Camera-type eye (tissue), 1 donor: ENCODE measurements around the gene PCGF6. TPM values are rescaled to one million over a fixed set of nuclear protein-coding genes. Genes with fewer than 3 reads are reported as not detected.

Experiments
- total RNA-seq: library from RNA; depleted of rRNA; stranded (reverse); fragments of >200 nt; gene quantifications from one replicate; pipeline ENCODE4 v1.2.3, GENCODE V29; 2014

The PCGF6 gene
- total RNA-seq = 13.7 TPM

GRCh38 chr10:103350517-103351260 is at the start of gene PCGF6:
TSS of gene PCGF6 (minus strand) at chr10:103351140. CDS start at chr10:103351066, 74 bp downstream.

GRCh38 chr10:103396067-103396788 is 45.3 kb upstream of the PCGF6 start, which contains the start of the genes ATP5MK and PDCD11:
TSS of gene ATP5MK (minus strand) at chr10:103396475. CDS start at chr10:103392457, 4,018 bp downstream.
TSS of gene PDCD11 (plus strand) at chr10:103396626. CDS start at chr10:103398427, 1,801 bp downstream.

GRCh38 chr10:103367782-103368518 is 17.0 kb upstream of the PCGF6 start, which contains the start of gene TAF5:
TSS of gene TAF5 (plus strand) at chr10:103367976. CDS start at chr10:103367990, 14 bp downstream.

GRCh38 chr10:103276896-103277712 is 73.8 kb downstream of the PCGF6 start, which contains the start of gene INA:
TSS of gene INA (plus strand) at chr10:103277138. CDS start at chr10:103277212, 74 bp downstream.

Other genes starting within 250 kb of the PCGF6 start
- 259 TPM for gene NT5C2, start 157.9 kb downstream of the PCGF6 start, total RNA-seq
- gene RPEL1, start 105.3 kb downstream of the PCGF6 start, total RNA-seq = not detected
- 102 TPM for gene INA, start 74.0 kb downstream of the PCGF6 start, total RNA-seq
- 12.9 TPM for gene TAF5, start 16.8 kb upstream of the PCGF6 start, total RNA-seq
- gene ATP5MK, start 45.3 kb upstream of the PCGF6 start, total RNA-seq = 84.4 TPM
- 33.3 TPM for gene PDCD11, start 45.5 kb upstream of the PCGF6 start, total RNA-seq
- 12.4 TPM for gene CALHM2, start 101.2 kb upstream of the PCGF6 start, total RNA-seq
- gene CALHM1, start 107.8 kb upstream of the PCGF6 start, total RNA-seq = not detected
- not detected for gene CALHM3, start 128.1 kb upstream of the PCGF6 start, total RNA-seq
- gene NEURL1, start 142.6 kb upstream of the PCGF6 start, total RNA-seq = 16.8 TPM